CD4-positive, alpha-beta T cell treated with Interleukin-10 for 1 hour (primary cell): ENCODE results near the gene E2F6.

Source experiments
- DNase-seq: peaks from one replicate; pipeline ENCODE4 v3.0.0-alpha.2; 2020

E2F6 gene

DNA sequence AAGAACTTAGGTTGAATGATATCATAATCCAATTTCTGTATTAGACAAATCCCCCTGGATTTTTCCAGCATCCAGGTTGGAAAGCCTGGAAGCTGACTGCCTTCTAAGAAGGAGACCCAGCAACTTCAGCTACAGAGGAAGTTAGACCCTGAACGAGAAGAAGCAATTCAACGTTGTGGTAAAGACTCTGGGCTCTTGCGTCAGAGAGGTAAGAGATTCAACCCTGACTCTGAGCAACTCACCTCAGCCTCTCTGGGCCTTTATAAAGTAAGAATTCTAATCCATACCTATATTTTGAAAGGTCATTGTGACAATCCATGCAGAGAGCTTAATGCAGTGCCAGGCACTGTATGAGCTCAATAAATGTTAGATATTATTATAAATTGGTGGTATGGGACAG, 9.7 kb downstream of the E2F6 start:
- no peak for DNase-seq

DNA sequence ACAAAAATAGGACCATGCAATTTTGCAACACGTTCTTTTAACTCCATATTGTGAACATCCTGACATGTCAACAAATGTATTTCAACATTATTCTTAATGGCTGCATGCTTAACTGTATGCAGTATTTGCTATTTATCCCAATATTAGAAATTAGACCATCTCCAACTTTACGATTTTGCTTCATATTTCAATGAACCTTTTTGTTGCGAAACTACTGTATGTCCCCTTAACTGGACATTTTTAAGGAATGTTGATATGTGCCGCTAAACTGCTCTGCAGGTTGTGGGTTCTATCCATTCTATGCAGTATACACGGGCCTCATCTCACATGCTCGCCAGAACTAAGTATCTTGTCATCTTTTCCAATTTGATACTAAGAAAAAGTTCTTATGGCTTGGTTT, 11.1 kb downstream of the E2F6 start:
- no peak for DNase-seq

DNA sequence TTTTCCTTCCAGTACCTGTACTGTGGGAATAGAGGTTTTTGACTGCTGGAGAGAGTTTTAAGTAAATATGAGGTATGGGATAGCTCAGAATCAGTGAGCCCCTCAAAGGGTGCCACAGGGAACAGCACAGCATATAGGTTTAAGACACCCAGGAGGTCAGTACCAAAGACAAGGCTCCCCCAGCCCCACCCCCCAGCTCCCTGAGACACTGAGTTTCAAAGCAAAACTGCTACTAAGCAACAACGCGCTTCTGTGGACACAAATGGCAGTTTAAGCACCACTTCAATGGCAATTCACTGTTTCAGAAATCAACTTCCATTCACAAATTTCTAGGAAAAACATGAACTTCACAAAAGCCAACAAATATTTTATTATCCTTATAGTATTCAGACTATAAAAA, 15.2 kb downstream of the E2F6 start:
- DNase-seq = no peak

DNA sequence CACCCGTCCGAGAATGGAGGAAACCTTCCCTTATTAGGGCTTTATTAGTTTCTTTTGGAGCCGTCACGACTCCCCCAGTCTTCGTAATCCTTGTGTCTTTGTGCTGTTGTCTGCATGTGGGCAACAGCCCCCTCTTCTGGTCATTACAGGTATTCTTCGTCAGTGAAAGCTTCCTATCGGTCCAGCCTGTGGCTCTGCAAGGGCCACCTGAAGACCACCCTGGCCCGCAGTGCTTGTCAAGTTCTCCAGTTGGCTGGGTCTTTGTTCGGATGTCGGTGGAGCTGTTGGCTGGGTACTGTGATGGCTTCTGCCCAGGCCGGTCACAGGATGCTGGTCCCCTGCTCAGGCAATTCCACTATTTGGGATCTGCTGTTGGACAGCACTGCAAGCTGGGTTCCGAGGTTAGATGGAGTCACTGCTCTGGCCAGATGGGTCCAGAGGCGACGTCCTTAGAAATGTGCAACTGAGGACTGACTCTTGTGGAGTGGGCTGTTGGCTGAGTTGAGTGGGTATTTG, 19.2 kb downstream of the E2F6 start:
- DNase-seq = peak; percentile 71

DNA sequence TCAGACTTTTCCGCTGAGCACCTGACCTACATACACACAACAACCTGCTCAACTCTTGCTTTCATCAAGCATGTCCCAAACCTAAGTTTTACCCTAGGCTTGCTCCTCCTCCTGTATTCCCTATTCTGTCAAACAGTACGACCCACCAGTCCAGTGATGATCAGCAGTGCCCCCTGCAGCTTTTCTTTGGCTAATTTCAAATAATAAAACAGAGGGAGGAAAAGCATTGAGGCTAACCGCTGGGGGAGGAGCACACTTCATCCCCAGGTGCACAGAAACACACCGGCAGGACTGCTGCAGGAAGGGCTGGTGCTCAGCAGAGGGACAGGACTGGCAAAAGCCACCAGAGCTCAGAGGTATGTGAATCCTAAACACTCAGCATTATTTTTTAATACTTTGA, 21.2 kb downstream of the E2F6 start:
- no peak for DNase-seq

DNA sequence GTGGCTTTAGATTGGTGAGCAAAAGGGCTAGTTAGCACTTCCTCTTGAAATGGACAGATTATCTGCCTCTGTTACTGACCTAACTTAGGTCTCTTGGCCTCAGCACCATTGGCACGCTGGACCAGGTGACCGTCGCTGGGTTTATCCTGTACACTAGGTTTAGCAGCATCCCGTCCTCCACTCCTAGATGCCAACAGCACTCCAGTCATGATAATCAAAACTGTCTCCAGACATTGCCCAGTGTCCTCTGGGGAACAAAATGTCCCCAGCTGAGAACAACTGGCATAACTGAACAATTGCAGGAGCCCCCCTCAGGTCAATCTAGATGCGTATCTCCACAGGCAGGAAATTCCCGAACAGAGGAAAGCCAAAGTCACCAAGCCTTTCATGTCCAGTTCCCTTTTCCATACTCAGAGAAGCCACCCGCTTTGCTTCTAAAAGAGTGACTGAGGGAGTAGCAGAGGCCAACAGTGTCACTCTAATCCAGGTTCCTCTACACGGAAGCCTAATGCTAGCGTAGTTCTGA, 27.3 kb downstream of the E2F6 start:
- DNase-seq = no peak

DNA sequence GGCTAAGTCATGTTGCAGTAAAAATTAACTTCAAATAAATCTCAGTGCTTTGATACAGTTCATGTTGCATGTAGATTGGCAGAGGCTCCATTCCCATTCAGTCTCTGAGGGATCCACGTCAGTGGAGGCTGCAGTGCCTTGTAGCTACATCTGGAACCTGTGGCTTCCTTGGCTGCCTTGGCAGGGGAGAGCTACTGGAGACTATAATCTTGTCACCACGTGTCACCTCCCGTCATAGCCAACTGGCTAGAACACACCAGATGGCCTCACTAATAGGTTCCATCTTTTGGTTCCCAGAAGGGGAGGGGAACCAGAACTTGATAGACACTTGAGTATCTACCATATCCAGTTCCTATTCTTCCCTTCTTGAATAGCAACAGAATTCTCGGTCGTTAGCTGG, 28.4 kb downstream of the E2F6 start:
- DNase-seq = no peak

DNA sequence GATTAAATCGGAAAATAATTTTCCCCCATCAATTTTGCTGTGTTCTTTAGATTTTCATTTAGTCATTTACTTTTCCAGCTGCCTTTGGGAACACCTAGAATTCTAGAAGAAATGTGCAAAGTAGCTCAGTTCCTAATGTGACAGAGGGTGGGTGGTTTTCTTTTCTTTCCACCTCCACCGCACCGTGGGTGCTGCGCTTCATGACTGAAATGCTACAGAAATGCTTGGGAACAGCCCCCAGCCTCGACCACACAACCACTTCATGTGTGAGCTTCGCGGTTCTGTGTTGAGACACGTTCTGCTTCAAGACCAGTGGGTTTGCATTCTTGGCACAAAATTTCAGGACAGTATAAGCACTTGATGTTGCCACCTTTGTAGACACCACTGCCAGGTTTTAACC, 30.9 kb downstream of the E2F6 start:
- no peak for DNase-seq

DNA sequence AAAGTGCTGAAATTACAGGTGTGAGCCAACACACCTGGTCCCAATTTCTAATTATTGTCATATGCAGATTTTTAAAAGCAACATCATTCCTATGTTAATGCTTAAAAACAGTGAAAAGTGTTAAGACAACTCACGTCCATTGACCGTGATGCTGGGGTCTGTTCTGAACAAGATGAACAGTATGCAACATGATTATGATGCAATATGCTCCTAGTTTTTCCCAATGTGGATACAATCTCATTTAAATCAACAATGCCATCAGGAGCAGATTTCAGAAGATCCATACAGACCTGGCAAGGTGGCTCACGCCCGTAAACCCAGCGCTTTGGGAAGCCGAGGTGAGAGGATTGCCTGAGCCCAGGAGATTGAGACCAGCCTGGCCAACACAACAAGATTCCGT, 31.5 kb downstream of the E2F6 start:
- DNase-seq = no peak

DNA sequence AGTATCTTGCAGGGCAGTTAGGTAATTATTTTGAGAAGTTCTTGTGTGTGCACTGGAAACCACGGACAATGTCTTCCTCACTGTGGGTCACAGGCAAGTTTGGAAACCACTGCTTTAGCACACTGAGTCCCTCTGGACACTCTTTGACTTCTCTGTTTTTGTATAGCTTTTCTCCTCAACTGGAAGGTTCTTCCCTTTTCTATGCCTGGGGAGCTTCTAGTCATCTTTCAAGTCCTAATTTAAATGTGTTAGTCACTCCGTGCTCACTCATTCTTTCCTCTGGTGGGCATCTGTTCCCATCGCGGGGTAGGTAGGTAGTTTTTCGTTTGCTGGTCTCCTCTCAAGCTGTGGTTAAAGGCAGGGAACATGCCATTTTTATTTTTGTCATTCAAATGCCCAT, 32.1 kb downstream of the E2F6 start:
- DNase-seq = no peak

DNA sequence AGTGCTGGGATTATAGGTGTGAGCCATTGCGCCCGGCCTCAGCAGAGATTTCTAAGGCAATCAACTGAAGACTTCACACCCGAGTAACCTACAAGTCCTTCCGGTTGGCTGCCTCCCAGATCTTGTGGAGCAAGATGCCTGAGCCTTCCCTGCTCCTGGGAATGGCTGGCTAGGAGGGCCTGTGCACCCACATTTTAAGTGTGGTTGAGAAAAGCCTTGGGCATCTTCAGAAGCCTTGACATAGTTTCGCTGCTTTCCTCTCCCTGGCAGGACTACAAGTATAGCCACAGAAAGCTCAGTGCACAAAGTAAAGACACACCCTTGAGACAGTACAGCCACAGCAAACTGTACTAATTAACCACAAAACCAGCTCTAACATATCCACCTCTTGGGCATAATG, 35.2 kb downstream of the E2F6 start:
- DNase-seq = no peak

DNA sequence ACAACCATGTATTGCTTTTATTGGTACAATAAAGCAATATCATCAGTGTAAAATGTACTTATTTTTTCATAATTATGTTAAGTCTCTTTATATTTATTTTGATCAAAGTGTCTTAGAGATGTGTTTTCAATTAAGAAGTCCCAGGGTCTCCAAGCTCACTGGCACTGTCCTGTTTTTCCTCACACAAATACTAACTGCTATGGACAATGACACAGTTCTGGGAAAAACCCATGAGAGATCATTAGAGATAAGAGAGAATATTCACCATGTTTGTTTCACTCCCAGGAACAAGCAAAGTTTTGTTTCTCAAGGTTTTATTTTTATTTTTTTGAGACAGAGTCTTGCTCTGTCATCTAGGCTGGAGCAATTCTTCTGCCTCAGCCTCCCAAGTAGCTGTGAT, 38.7 kb downstream of the E2F6 start:
- DNase-seq = no peak

DNA sequence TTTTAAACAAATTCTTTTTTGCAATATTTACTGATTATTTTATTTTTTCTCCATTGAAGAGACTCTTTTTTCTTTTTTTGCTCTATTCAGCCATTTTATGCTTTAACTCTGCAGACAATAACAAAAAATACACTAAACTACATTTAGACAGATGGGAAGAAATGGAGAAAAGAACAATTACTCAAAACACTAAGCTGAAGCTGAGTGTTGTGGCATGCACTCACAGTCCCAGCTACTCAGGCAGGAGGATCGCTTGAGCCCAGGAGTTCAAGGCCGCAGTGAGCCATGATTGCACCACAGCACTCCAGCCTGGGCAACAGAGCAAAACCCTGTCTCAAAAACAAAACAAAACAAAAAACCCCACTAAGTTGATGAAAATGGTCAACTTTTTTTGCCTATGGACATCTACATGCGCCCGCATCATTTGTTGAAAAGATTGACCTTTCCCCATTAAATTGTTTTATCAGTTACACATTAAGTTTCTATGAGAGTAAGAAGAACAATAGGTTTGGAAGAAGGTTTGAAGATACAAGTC, 43.0 kb downstream of the E2F6 start:
- DNase-seq = no peak

DNA sequence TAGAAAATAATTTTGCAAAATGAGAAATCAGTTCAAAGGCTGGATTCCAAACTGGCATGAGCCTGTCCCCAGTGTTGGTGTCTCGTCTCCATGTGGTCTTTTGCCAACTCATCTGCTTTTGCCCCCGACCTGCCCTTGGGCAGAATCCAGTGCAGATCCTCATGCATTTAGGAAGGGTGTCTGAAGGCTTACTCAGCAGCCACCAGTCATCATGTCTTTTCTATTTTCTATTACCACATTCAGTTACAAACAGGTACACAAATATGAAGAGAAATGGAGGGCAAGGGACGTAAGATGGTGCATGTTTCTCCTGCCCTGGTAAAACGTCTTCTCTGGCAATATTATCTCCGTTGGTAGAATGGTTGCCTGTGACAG, 43.5 kb downstream of the E2F6 start:
- no peak for DNase-seq

DNA sequence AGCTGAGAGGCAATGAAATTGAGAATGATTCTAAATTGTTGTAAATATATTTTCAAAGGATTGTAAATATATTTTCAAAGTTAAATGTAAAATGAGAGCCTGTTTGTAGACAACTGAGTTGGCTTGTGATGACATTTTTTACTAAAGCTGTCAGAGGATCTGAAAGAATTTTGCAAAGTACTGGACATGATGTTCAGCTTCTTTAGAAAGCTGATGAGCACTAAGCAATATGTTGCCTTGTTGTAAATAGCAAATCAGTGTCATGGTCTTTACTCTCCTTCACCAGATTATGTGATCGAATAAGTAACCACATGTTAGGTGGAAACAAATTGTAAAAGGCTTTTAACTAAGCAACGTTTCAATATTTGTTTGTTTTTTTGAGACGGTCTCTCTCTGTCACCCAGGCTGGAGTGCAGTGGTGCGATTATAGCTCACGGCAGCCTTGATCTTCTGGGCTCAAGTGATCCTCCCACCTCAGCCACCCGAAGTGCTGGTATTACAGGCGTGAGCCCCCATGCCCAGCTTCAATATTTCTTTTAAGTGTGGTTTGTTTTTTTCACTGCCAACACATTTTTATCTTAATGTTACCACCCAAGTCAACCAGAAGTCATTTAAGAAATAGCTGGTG, 44.0 kb downstream of the E2F6 start:
- no peak for DNase-seq

DNA sequence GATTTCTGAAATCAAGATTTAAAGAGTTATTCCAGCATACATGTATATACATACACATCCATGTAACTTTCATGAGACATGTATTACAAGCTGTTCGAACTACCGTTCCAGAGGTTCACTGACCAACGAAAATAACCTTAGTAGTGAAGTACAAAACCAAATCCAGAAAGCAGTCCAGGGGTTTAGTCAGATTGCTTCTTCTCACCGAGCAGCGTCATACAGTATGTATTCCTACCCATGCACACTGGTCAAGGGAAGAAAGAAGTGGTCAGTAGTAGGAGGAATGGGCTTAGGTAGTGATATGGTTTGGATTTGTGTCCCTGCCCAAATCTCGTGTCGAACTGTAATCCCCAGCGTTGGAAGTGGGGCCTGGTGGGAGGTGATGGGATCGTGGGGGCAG, 45.3 kb downstream of the E2F6 start:
- no peak for DNase-seq

DNA sequence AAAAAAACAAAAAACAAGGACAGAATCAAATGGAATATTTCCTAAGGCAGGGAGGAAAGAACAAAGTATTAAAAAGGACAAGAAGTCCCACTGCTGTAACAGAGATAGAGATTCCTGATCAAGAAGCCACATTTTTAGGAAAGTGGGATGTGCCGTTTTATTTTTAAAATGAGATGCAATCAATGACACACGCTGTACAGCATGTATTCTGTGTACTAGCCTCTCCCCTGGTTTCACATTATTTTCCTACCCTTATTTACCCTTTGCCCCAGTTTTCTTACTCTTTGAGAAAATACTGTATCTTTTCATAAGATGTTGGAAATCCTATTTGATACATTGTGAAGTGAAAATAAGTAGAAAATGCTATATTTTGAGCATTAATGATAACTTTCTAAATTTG, 45.8 kb downstream of the E2F6 start:
- DNase-seq = no peak

DNA sequence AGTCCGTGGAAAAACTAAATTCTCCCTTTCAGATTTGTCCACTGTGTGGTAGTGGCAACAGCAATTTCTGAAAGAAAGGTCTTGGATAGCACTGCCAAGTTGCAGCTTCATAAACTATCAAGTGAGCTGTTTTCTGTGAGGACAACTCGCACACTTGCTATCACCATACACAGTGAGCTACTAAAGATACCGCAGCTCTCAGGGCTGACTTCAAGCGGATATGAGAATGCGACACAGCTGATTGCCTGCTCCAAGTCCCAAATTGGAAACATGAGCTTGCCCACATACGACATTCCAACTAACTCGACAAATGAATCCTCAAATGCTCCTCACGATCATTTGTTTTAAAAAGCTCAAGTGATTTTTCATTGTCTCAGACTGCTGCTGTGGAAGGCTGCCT, 46.2 kb downstream of the E2F6 start:
- no peak for DNase-seq

DNA sequence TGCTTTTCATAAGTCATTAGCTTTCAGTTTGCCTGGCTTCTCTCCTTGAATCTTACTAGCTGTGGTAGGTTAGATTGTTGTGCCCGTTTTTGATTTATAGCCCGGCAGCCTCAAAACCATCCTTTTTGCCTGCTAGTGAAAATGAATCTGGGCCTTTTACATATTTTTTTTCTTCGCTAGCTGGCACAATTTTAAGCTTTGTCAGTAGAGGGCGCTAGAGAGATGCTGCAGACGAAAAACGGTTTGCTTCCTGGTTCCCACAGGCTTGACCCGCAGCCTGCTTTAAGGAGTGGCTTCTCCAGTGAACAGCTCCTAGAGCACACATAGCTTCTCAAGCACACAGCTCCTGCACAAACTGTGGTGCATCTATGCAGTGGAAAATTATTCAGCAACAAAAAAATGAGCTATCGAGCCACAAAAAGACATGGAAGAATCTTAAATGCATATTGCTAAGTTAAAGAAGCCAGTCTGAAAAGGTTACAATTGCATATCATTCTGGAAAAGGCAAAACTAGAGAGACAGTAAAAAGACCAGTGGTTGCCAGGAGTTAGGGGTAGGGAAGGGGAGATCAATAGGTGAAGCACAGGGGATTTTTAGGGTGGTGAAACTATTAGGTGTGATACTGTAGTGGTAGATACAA, 47.9 kb downstream of the E2F6 start:
- no peak for DNase-seq

DNA sequence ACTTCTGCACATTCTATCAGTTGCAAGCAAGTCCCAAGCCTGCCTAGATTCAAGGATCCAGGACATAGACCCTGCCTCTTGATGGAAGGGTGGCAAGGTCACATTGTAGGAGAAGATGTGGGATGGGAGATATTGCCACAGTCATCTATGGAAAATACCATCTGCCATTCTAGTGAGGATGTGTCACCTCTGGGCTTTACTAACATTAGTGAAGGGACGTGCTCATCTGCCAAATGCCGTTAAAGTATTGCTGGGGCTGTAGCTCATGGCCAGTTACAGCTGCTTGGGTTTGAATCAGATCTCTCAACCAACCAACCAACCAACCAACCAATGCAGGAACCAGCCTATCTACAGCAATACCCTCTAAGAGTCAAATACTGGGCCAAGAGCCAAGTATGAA, 49.0 kb downstream of the E2F6 start:
- no peak for DNase-seq

DNA sequence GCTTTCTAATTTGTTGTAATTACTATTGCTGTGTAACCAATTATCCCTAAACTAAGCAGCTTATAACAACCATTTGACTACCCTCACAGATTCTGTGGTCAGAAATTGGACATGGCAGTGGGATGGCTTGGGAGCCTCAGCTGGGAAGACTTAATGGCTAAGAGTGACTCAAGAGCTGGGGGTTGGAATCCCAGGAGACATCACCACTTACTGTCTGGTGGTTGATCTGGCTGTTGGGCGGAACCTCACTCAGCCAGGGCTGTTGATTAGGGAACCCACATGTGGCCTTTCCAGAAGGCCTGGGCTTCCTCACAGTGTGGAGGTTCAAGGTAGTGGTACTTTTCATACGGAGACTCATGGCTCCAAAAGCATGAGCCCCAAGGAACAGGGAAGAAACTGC, 49.8 kb downstream of the E2F6 start:
- no peak for DNase-seq

DNA sequence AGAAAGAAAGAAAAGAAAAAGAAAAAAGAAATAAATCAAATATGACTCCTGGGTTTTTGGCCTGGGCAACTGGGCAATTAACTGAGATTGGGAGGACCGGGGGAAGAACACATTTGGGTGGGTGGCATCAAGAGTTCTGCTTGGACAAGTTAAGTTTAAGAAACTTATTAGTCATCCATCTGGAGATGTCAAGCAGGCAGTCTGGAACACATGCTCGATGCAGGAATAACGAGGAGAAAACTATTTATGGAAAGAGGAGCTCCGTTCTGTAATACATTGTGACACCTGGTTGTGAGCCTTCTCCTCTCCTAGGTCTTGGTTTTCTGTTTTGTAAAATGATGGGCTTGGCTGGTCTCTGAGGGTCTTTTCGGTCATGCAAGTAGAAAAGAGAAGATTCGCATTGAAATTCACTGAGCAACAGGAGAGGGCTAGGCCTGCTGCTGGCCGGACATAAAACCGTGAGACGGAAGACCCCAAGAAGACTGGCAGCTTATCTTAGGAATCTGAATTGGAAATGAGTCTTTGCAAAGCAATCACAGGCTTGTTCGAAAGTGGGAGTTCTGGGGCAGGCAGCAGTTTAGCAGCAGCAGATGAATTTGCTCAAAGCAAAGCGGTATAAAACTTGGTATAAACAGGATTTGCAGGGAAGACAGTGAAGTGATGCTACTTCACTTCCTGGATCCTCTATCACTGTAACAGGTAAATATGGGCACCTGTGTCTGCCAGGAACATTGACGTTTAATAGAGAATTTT, 51.4 kb downstream of the E2F6 start:
- no peak for DNase-seq

DNA sequence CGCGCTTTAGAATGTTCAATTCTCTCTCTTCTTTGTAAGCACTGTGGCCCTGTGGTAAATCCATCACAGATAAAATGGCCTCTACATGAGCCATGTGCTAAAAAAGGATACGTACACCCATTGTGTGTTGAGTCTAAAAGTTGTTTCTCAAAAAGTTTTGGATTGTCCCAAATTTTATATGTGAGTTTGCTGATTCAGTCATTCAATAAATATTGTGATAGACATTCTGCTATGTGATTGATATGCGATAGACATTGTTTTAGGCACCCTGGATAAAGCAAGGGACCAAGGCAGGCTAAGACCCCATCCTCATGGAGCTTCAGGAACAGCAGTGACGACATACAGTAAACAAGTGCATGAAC, 53.5 kb downstream of the E2F6 start:
- DNase-seq = no peak
